Endothelial cell of umbilical vein (primary cell): ENCODE data around the gene EXOC6B. TPM values are rescaled to one million over a fixed set of nuclear protein-coding genes. Genes with fewer than 3 reads are reported as not detected.

Experiments used
- BruUV-seq: library from RNA; stranded (reverse); fragments of 400-500 nt; replicated peaks from 2 replicates; lab custom pipeline; 2021; lab: Mats Ljungman, UMichigan
- CTCF ChIA-PET: fragments of 300-600, 350-600 bp; sonication (Branson Sonifier 250); formaldehyde crosslinking; loops from one replicate; lab custom pipeline; 2021; ENCODE audit warnings: antibody characterized with exemption, inconsistent platforms; lab: Charles Lee
- POLR2A ChIA-PET: fragments of 300-600, 350-600 bp; sonication (Branson Sonifier 250); formaldehyde crosslinking; loops from one replicate; lab custom pipeline; 2021; ENCODE audit warnings: antibody characterized with exemption, inconsistent platforms; lab: Charles Lee
- DNase-seq: peaks from one replicate; pipeline ENCODE4 v3.0.0-alpha.2; 2011; ENCODE audit warnings: low read depth, low spot score
- FAIRE-seq: peaks from 2 replicates; lab custom pipeline; 2011; peaks lifted over from hg19 to GRCh38; lab: Jason Lieb, UNC
- H2AFZ ChIP-seq: 2 replicates; pipeline ENCODE4 v1.6.0; 2012; ENCODE audit warnings: low read depth, low read length, control low read depth, inconsistent platforms
- H3K27ac ChIP-seq: 2 replicates; pipeline ENCODE4 v1.5.1; 2011; ENCODE audit warnings: low read depth, mild to moderate bottlenecking, control low read depth, low read length, moderate library complexity; ENCODE audit not compliant: insufficient read depth
- H3K27me3 ChIP-seq, 2 experiments: 2 replicates each; pipeline versions ENCODE4 v1.6.0 to v1.6.1; 2011; ENCODE audit warnings: low read length in 2 of 2, mixed read lengths in 1 of 2; ENCODE audit not compliant: control insufficient read depth in 2 of 2, insufficient read depth in 2 of 2
- H3K36me3 ChIP-seq, 2 experiments: 2 replicates in 1 of 2; 3 replicates in 1 of 2; pipeline ENCODE4 v1.5.1; 2011; ENCODE audit warnings: low read length in 2 of 2, mild to moderate bottlenecking in 1 of 2, moderate library complexity in 1 of 2; ENCODE audit not compliant: control insufficient read depth in 2 of 2, insufficient read depth in 2 of 2; ENCODE audit errors: extremely low read depth in 1 of 2
- H3K4me1 ChIP-seq: 3 replicates; pipeline ENCODE4 v1.5.1; 2011; ENCODE audit warnings: mild to moderate bottlenecking, low read length; ENCODE audit not compliant: control insufficient read depth, insufficient read depth; ENCODE audit errors: extremely low read depth
- H3K4me2 ChIP-seq: 2 replicates; pipeline ENCODE4 v1.6.1; 2011; ENCODE audit warnings: low read length, control low read depth, mixed read lengths; ENCODE audit not compliant: insufficient read depth
- H3K4me3 ChIP-seq, 3 experiments: fragments of 200-600 bp in 1 of 3; sonication (generic), shearing (Covaris generic) in 1 of 3; replicated peaks in 1 of 3; 2 replicates each; pipeline ENCODE4 v1.5.1; 2011 to 2016; ENCODE audit warnings: control low read depth in 3 of 3, low read length in 3 of 3, mild to moderate bottlenecking in 2 of 3, inconsistent platforms in 1 of 3, low read depth in 1 of 3, moderate library complexity in 1 of 3; ENCODE audit not compliant: insufficient read depth in 1 of 3
- H3K79me2 ChIP-seq: 2 replicates; pipeline ENCODE4 v1.6.0; 2012; ENCODE audit warnings: low read length, inconsistent platforms; ENCODE audit not compliant: control insufficient read depth, insufficient read depth
- H3K9ac ChIP-seq: replicated peaks from 2 replicates; pipeline ENCODE3; 2011; ENCODE audit warnings: low read length, control low read depth; ENCODE audit not compliant: insufficient read depth; ENCODE audit errors: extremely low read depth
- H3K9me1 ChIP-seq: replicated peaks from 3 replicates; pipeline ENCODE4 v1.6.0; 2011; ENCODE audit warnings: mild to moderate bottlenecking, low read length; ENCODE audit not compliant: control insufficient read depth, insufficient read depth; ENCODE audit errors: extremely low read depth
- H3K9me3 ChIP-seq: replicated peaks from 2 replicates; pipeline ENCODE4 v1.5.1; 2012; ENCODE audit warnings: low read length, inconsistent platforms; ENCODE audit not compliant: control insufficient read depth, insufficient read depth
- H4K20me1 ChIP-seq: replicated peaks from 2 replicates; pipeline ENCODE3; 2011; ENCODE audit warnings: mild to moderate bottlenecking, low read length; ENCODE audit not compliant: control insufficient read depth, insufficient read depth; ENCODE audit errors: extremely low read depth
- EZH2 ChIP-seq: IDR thresholded peaks from 2 replicates; pipeline ENCODE4 v1.6.1; 2012; ENCODE audit warnings: borderline replicate concordance, low read depth, mild to moderate bottlenecking, moderate library complexity, low read length, inconsistent platforms; ENCODE audit not compliant: severe bottlenecking
- FOS ChIP-seq: IDR thresholded peaks from 2 replicates; pipeline ENCODE4 v1.6.1; 2011; ENCODE audit warnings: mild to moderate bottlenecking, low read length, moderate library complexity, borderline replicate concordance; ENCODE audit not compliant: insufficient read depth
- GATA2 ChIP-seq: IDR thresholded peaks from 2 replicates; pipeline ENCODE4 v1.7.0; 2011; ENCODE audit warnings: low read depth, mild to moderate bottlenecking, moderate library complexity, mixed read lengths, low read length; ENCODE audit not compliant: insufficient read length, insufficient read depth
- JUN ChIP-seq: IDR thresholded peaks from 2 replicates; pipeline ENCODE4 v1.6.1; 2011; ENCODE audit warnings: borderline replicate concordance, low read depth; ENCODE audit not compliant: insufficient read length, insufficient read depth
- MYC ChIP-seq: IDR thresholded peaks from one replicate; pipeline ENCODE4 v1.6.1; 2011; ENCODE audit warnings: mild to moderate bottlenecking, low read depth, low read length
- POLR2A ChIP-seq: IDR thresholded peaks from 2 replicates; pipeline ENCODE4 v1.6.1; 2012; ENCODE audit warnings: low read depth, mild to moderate bottlenecking, control low read depth, low read length
- POLR2AphosphoS5 ChIP-seq: IDR thresholded peaks from 2 replicates; pipeline ENCODE4 v1.6.1; 2012; ENCODE audit warnings: low read depth, mild to moderate bottlenecking, control low read depth, low read length, moderate library complexity; ENCODE audit not compliant: insufficient read depth
- dilution Hi-C: fragments of 300-500 bp; cut with MboI; formaldehyde crosslinking; loops from one replicate; pipeline ENCODE4 v1.15.0; 2019; ENCODE audit warnings: low sequenced_read_pairs; ENCODE audit not compliant: extremely low pct_ligation_motif_present
- intact Hi-C: fragments of 100-400 bp; cut with micrococcal nuclease; formaldehyde crosslinking; loops from one replicate; pipeline ENCODE4 v1.10.0; 2022
- polyA plus RNA-seq, 4 experiments: library from polyadenylated mRNA; depleted of rRNA in 3 of 4; stranded (reverse) in 3 of 4; unstranded in 1 of 4; fragments of >200 nt; gene quantifications; 2 replicates each; pipeline versions ENCODE4 v1.2.1 to v1.2.3, GENCODE V29; 2011 to 2012; ENCODE audit warnings: missing spikeins in 1 of 4
- total RNA-seq: library from RNA; stranded (reverse); gene quantifications from 2 replicates; pipeline ENCODE4 v1.2.3, GENCODE V29; 2021
- TF ChIP-seq, protein P1 (sequence below), 2 donors: IDR thresholded peaks; 1 replicate in 1 of 2; 2 replicates in 1 of 2; pipeline ENCODE4 v1.5.1; 2011; ENCODE audit warnings: low read length in 2 of 2, mild to moderate bottlenecking in 2 of 2, moderate library complexity in 2 of 2, control low read depth in 1 of 2, inconsistent platforms in 1 of 2, low read depth in 1 of 2; ENCODE audit not compliant: insufficient read depth in 1 of 2; ENCODE audit errors: extremely low read depth in 1 of 2
- TF ChIP-seq, protein P2 (sequence below): IDR thresholded peaks from 2 replicates; pipeline ENCODE4 v1.6.1; 2011; ENCODE audit not compliant: insufficient read depth, insufficient read length

Gene EXOC6B
- total and polyA plus RNA-seq, 2 donors (not counting 3 experiments of a cell fraction or from before 2014, with no cell fraction given): 10.8 to 34.8 TPM

DNA sequence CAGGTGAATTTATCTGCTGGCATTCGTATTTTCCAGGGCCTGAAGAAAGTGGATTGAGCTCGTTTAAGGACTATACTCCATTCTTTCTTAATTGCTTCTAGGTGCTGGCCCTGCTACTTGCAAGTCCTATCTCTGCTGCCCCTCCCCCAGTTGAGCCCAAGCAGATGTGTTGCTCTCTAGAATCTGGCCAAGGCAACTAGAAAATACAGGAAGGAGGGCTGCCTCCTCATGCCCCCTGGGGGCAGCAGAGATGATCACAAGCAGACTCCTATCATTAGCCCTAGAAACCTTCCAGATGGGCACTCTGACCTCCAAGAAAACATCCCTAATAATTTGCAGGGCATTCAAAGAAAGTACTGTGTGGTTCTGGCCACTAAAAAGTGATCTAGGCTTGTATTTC is 605.7 kb downstream of the EXOC6B start:
- ChIA-PET POLR2A (no interaction called here), CTCF (interaction anchor here (0.9 to 1.7 kb wide), 4 partner anchors 13 to 359 kb away, joined by 3 to 4 read pairs (median 3); no protein-coding TSS in a partner anchor)
- DNase-seq (no peak), FAIRE-seq (no peak)
- H4K20me1 ChIP-seq: no peaks in the 10 kb centered on the region
- dilution Hi-C loops (no loop called here), intact Hi-C loops (no loop called here)
- TF ChIP-seq FOS: no peak
- TF ChIP-seq, protein P1, sequence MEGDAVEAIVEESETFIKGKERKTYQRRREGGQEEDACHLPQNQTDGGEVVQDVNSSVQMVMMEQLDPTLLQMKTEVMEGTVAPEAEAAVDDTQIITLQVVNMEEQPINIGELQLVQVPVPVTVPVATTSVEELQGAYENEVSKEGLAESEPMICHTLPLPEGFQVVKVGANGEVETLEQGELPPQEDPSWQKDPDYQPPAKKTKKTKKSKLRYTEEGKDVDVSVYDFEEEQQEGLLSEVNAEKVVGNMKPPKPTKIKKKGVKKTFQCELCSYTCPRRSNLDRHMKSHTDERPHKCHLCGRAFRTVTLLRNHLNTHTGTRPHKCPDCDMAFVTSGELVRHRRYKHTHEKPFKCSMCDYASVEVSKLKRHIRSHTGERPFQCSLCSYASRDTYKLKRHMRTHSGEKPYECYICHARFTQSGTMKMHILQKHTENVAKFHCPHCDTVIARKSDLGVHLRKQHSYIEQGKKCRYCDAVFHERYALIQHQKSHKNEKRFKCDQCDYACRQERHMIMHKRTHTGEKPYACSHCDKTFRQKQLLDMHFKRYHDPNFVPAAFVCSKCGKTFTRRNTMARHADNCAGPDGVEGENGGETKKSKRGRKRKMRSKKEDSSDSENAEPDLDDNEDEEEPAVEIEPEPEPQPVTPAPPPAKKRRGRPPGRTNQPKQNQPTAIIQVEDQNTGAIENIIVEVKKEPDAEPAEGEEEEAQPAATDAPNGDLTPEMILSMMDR (IDR thresholded peaks at IDR 0.05; ENCODE audit: extremely low read depth in 1 of 2, insufficient read depth in 1 of 2, low read depth in 1 of 2, low read length in 2 of 2): peak in 1 of 2 donors; percentile 19
- H3K9ac ChIP-seq: no peak overlapping the region
- no peaks in the 10 kb centered on the region for H3K36me3 ChIP-seq
- no peak overlapping the region for H3K27ac ChIP-seq
- no TSS peak for BruUV-seq
- H3K4me1 ChIP-seq: no peaks in the 10 kb centered on the region
- H3K9me1 ChIP-seq: no peaks in the 10 kb centered on the region
- no peak overlapping the region for H3K4me3 ChIP-seq
- H2AFZ ChIP-seq: no peak overlapping the region
- H3K9me3 ChIP-seq: no peaks in the 10 kb centered on the region
- no peaks in the 10 kb centered on the region for H3K27me3 ChIP-seq
- H3K79me2 ChIP-seq: no peaks in the 10 kb centered on the region
- no peak overlapping the region for H3K4me2 ChIP-seq

DNA sequence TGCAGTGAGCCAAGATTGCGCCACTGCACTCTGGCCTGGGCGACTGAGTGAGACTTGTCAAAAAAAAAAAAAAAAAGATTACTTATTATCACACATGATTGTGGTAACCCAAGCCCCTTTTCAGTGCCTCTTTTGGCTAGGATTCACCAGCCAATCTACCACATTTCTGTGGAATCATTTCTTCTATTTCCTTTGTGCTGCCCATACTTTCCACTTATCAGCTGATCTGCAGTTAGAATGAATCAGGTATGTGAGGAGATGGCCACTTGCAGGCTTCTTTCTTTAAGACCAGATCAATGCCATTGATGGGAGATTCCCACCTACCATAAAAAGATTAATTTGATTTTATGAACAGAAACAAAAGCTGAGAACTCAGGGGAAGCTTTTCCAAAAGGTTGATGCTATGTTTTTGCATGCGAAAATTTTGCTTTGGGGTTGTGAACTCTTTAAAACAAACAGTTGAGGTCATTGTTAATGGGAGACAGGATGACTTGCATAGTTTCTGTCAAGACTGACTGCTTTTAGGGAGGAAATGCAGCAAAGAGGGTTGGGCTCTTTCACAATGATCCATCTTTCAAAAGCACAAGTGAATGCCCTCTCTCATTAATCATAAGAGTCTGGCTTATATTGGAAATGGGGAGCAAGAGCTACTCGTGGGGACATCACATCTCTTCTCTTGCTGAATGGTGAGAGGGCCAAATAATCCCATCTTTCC is 611.2 kb downstream of the EXOC6B start:
- Histone ChIP-seq H3K4me3 (no peak overlapping the region), H3K9me3 (no peaks in the 10 kb centered on the region), H4K20me1 (no peaks in the 10 kb centered on the region), H3K27me3 (no peaks in the 10 kb centered on the region), H3K27ac (no peak overlapping the region), H3K9me1 (no peaks in the 10 kb centered on the region), H3K36me3 (no peaks in the 10 kb centered on the region), H3K4me1 (no peaks in the 10 kb centered on the region), H3K9ac (no peak overlapping the region), H3K4me2 (peak overlapping the region; percentile 2), H3K79me2 (no peaks in the 10 kb centered on the region), H2AFZ (no peak overlapping the region)
- no TSS peak for BruUV-seq
- FAIRE-seq (peak; percentile 61), DNase-seq (peak; percentile 70)
- intact Hi-C loops (no loop called here), dilution Hi-C loops (no loop called here)
- ChIA-PET CTCF (interaction anchor here (1.0 kb wide), 1 partner anchor 11 kb away, joined by 3 read pairs; no protein-coding TSS in a partner anchor), POLR2A (no interaction called here)
- TF ChIP-seq GATA2 (no peak), JUN (no peak), FOS (no peak), EZH2 (no peak), MYC (no peak), POLR2A (no peak), POLR2AphosphoS5 (no peak)
- TF ChIP-seq, protein P2, sequence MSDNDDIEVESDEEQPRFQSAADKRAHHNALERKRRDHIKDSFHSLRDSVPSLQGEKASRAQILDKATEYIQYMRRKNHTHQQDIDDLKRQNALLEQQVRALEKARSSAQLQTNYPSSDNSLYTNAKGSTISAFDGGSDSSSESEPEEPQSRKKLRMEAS: no peak
- TF ChIP-seq, protein P1 (IDR thresholded peaks at IDR 0.05; ENCODE audit: extremely low read depth in 1 of 2, insufficient read depth in 1 of 2, low read depth in 1 of 2, low read length in 2 of 2): no peak
